ENCODE measurements around the gene BNIP1.
A peak's percentile ranks its signal among the peaks of the same experiment; 100 is the strongest.

The BNIP1 gene

GRCh38 chr5:173165177-173166016 lies 21.1 kb downstream of the BNIP1 start:
- no peak for DNase-seq

- DNase-seq, result no peak
Observed at GRCh38 chr5:173172166-173172565, 27.8 kb downstream of the BNIP1 start.

GRCh38 chr5:173175523-173175922 lies 31.2 kb downstream of the BNIP1 start:
- peak in 2 of 3 experiments; percentile 2 to 53 for DNase-seq

- DNase-seq, result peak in 2 of 3 experiments; percentile 12 to 69
Observed at GRCh38 chr5:173178369-173178910, 34.1 kb downstream of the BNIP1 start.

- no peak for DNase-seq
Observed at GRCh38 chr5:173180331-173180730, 36.0 kb downstream of the BNIP1 start.

- DNase-seq, result peak in 1 of 3 experiments; percentile 1
Observed at GRCh38 chr5:173187054-173187743, 42.9 kb downstream of the BNIP1 start.

GRCh38 chr5:173188280-173188679 lies 43.9 kb downstream of the BNIP1 start:
- no peak for DNase-seq

- DNase-seq, result no peak
Observed at GRCh38 chr5:173191015-173191414, 46.7 kb downstream of the BNIP1 start.

- DNase-seq, result peak in 1 of 3 experiments; percentile 10
Observed at GRCh38 chr5:173191561-173191960, 47.2 kb downstream of the BNIP1 start.

GRCh38 chr5:173192561-173192960 lies 48.2 kb downstream of the BNIP1 start:
- no peak for DNase-seq

- DNase-seq, result no peak
Observed at GRCh38 chr5:173196133-173196952, 52.0 kb downstream of the BNIP1 start.

GRCh38 chr5:173197375-173197891 lies 53.1 kb downstream of the BNIP1 start:
- no peak for DNase-seq

GRCh38 chr5:173198049-173198448 lies 53.7 kb downstream of the BNIP1 start:
- DNase-seq, result no peak

- no peak for DNase-seq
Observed at GRCh38 chr5:173200356-173200755, 56.0 kb downstream of the BNIP1 start.

GRCh38 chr5:173201636-173202265 lies 57.4 kb downstream of the BNIP1 start:
- no peak for DNase-seq

GRCh38 chr5:173202266-173202875 lies 58.0 kb downstream of the BNIP1 start:
- DNase-seq, result no peak

- peak in 1 of 3 experiments; percentile 7 for DNase-seq
Observed at GRCh38 chr5:173204185-173204979, 60.1 kb downstream of the BNIP1 start.

GRCh38 chr5:173205916-173206315 lies 61.6 kb downstream of the BNIP1 start:
- no peak for DNase-seq

- DNase-seq, result no peak
Observed at GRCh38 chr5:173208296-173208695, 64.0 kb downstream of the BNIP1 start.

- no peak for DNase-seq
Observed at GRCh38 chr5:173210877-173211276, 66.5 kb downstream of the BNIP1 start.

- no peak for DNase-seq
Observed at GRCh38 chr5:173211284-173211683, 67.0 kb downstream of the BNIP1 start.

Data from NCI-H1417 (cell line).